HEK293 (cell line): ENCODE data around the gene SPIB.

Experiments
- KLF7 ChIP-seq: fragments of 450-650 bp; formaldehyde crosslinking; IDR thresholded peaks from 2 replicates; pipeline ENCODE4 v1.5.1; 2016; ENCODE audit warnings: missing biosample characterization, missing genetic modification characterization, borderline replicate concordance
- SALL2 ChIP-seq: fragments of 450-650 bp; formaldehyde crosslinking; IDR thresholded peaks from 2 replicates; pipeline ENCODE4 v1.5.0; 2017; ENCODE audit warnings: missing biosample characterization, mild to moderate bottlenecking, missing genetic modification characterization, borderline replicate concordance
- TCF7L2 ChIP-seq: IDR thresholded peaks from 2 replicates; pipeline ENCODE4 v1.6.1; 2011; ENCODE audit warnings: low read depth, mild to moderate bottlenecking, inconsistent platforms, low read length, moderate library complexity, borderline replicate concordance
- ZBTB1 ChIP-seq: fragments of 450-650 bp; formaldehyde crosslinking; IDR thresholded peaks from 2 replicates; pipeline ENCODE4 v1.5.1; 2016; ENCODE audit warnings: missing biosample characterization, missing genetic modification characterization
- ZBTB21 ChIP-seq: fragments of 450-650 bp; formaldehyde crosslinking; IDR thresholded peaks from 2 replicates; pipeline ENCODE4 v1.5.1; 2017; ENCODE audit warnings: missing biosample characterization, missing genetic modification characterization
- ZFP69B ChIP-seq: fragments of 450-650 bp; formaldehyde crosslinking; IDR thresholded peaks from 2 replicates; pipeline ENCODE4 v1.5.1; 2016; ENCODE audit warnings: missing biosample characterization, missing genetic modification characterization
- ZIC2 ChIP-seq: fragments of 450-650 bp; formaldehyde crosslinking; IDR thresholded peaks from 2 replicates; pipeline ENCODE4 v1.5.1; 2016; ENCODE audit warnings: missing biosample characterization, missing genetic modification characterization
- ZNF157 ChIP-seq: fragments of 450-650 bp; formaldehyde crosslinking; IDR thresholded peaks from 2 replicates; pipeline ENCODE4 v1.5.1; 2016; ENCODE audit warnings: missing biosample characterization, missing genetic modification characterization
- ZNF16 ChIP-seq: fragments of 450-650 bp; formaldehyde crosslinking; IDR thresholded peaks from 2 replicates; pipeline ENCODE4 v1.5.1; 2016; ENCODE audit warnings: low read depth, missing biosample characterization, missing genetic modification characterization
- ZNF169 ChIP-seq: fragments of 450-650 bp; formaldehyde crosslinking; IDR thresholded peaks from 2 replicates; pipeline ENCODE4 v1.5.1; 2016; ENCODE audit warnings: missing biosample characterization, missing genetic modification characterization
- ZNF2 ChIP-seq: fragments of 450-650 bp; formaldehyde crosslinking; IDR thresholded peaks from 2 replicates; pipeline ENCODE4 v1.5.1; 2016; ENCODE audit warnings: missing biosample characterization, missing genetic modification characterization
- ZNF239 ChIP-seq: fragments of 450-650 bp; formaldehyde crosslinking; IDR thresholded peaks from 2 replicates; pipeline ENCODE4 v1.5.1; 2016; ENCODE audit warnings: missing biosample characterization, missing genetic modification characterization
- ZNF335 ChIP-seq: fragments of 450-650 bp; formaldehyde crosslinking; conservative IDR thresholded peaks from 2 replicates; pipeline ENCODE4 v1.5.1; 2016; ENCODE audit warnings: missing biosample characterization, missing genetic modification characterization
- ZNF37A ChIP-seq: fragments of 450-650 bp; IDR thresholded peaks from 2 replicates; pipeline ENCODE4 v1.5.1; 2018; ENCODE audit warnings: missing biosample characterization, missing genetic modification characterization
- ZNF394 ChIP-seq: fragments of 450-650 bp; formaldehyde crosslinking; IDR thresholded peaks from 2 replicates; pipeline ENCODE4 v1.5.1; 2016; ENCODE audit warnings: missing biosample characterization, missing genetic modification characterization, mild to moderate bottlenecking, moderate library complexity, borderline replicate concordance
- ZNF426 ChIP-seq: fragments of 450-650 bp; formaldehyde crosslinking; IDR thresholded peaks from 2 replicates; pipeline ENCODE4 v1.5.1; 2017; ENCODE audit warnings: missing biosample characterization, missing genetic modification characterization, mild to moderate bottlenecking, inconsistent platforms, moderate library complexity
- ZNF433 ChIP-seq: fragments of 450-650 bp; formaldehyde crosslinking; IDR thresholded peaks from 2 replicates; pipeline ENCODE4 v1.5.1; 2016; ENCODE audit warnings: missing biosample characterization, missing genetic modification characterization, low read depth
- ZNF529 ChIP-seq: fragments of 450-650 bp; formaldehyde crosslinking; IDR thresholded peaks from 2 replicates; pipeline ENCODE4 v1.5.1; 2017; ENCODE audit warnings: missing genetic modification characterization, missing biosample characterization; ENCODE audit not compliant: insufficient replicate concordance
- ZNF585B ChIP-seq: fragments of 450-650 bp; formaldehyde crosslinking; IDR thresholded peaks from 2 replicates; pipeline ENCODE4 v1.5.1; 2016; ENCODE audit warnings: missing biosample characterization, missing genetic modification characterization
- ZNF610 ChIP-seq: fragments of 450-650 bp; formaldehyde crosslinking; IDR thresholded peaks from 2 replicates; pipeline ENCODE4 v1.5.1; 2016; ENCODE audit warnings: missing biosample characterization, missing genetic modification characterization, borderline replicate concordance
- ZNF664 ChIP-seq: fragments of 450-650 bp; formaldehyde crosslinking; IDR thresholded peaks from 2 replicates; pipeline ENCODE4 v1.5.1; 2016; ENCODE audit warnings: missing biosample characterization, missing genetic modification characterization
- ZNF777 ChIP-seq: fragments of 450-650 bp; formaldehyde crosslinking; IDR thresholded peaks from 2 replicates; pipeline ENCODE4 v1.5.1; 2017; ENCODE audit warnings: missing biosample characterization, missing genetic modification characterization, borderline replicate concordance
- ZNF830 ChIP-seq: fragments of 450-650 bp; IDR thresholded peaks from 2 replicates; pipeline ENCODE4 v1.5.0; 2018; ENCODE audit warnings: missing biosample characterization, missing genetic modification characterization, low read depth, mild to moderate bottlenecking, moderate library complexity
- TF ChIP-seq, protein P1 (sequence below): fragments of 450-650 bp; formaldehyde crosslinking; IDR thresholded peaks from 2 replicates; pipeline ENCODE4 v1.5.1; 2017; ENCODE audit warnings: missing biosample characterization, missing genetic modification characterization
- TF ChIP-seq, protein P2 (sequence below): fragments of 450-650 bp; formaldehyde crosslinking; optimal IDR thresholded peaks from 2 replicates; pipeline ENCODE3; 2016; ENCODE audit warnings: missing biosample characterization, mild to moderate bottlenecking, missing genetic modification characterization
- TF ChIP-seq, protein P3 (sequence below): fragments of 450-650 bp; formaldehyde crosslinking; IDR thresholded peaks from 2 replicates; pipeline ENCODE4 v1.5.1; 2017; ENCODE audit warnings: missing biosample characterization, missing genetic modification characterization
- TF ChIP-seq, protein P4 (sequence below): fragments of 450-650 bp; formaldehyde crosslinking; IDR thresholded peaks from 2 replicates; pipeline ENCODE4 v1.5.1; 2016; ENCODE audit warnings: missing biosample characterization, missing genetic modification characterization
- TF ChIP-seq, protein P5 (sequence below): fragments of 450-650 bp; formaldehyde crosslinking; IDR thresholded peaks from 2 replicates; pipeline ENCODE4 v1.5.1; 2016; ENCODE audit warnings: missing biosample characterization, missing genetic modification characterization
- TF ChIP-seq, protein P6 (sequence below): fragments of 450-650 bp; formaldehyde crosslinking; IDR thresholded peaks from 2 replicates; pipeline ENCODE4 v1.5.1; 2016; ENCODE audit warnings: missing biosample characterization, missing genetic modification characterization

The SPIB gene

DNA sequence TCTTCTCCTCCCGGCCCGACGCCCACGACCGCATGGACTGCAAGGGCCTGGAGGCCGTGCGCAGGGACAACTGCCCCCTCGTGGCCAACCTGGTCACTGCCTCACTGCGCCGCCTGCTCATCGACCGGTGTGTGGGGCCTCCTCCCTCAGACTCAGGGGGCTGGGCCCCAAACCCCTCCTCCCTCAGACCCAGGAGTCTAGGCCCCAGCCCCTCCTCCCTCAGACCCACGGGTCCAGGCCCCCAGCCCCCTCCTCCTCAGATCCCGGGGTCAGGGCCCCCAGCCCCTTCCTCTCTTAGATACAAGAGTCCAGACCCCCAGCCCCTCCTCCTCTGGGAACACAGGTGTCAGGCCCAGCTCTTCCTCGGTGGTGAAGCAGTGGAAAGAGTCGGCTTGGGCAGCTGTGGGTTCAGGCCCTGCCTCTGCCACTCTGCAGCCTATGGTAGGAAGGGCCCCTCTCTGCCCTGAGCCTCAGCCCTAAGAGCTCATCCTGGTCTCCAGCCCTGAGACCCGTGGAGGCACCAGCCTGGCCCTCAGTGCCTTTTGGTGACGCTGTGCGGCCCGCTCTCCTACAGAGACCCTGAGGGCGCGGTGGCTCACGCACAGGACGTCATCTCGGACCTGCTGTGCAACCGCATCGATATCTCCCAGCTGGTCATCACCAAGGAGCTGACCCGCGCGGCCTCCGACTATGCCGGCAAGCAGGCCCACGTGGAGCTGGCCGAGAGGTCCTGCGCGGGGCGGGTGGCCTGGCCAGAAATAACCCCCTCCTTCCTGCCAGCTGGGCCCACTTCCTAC is 3.7 kb upstream of the SPIB start (continued):
- TF ChIP-seq, protein P1, sequence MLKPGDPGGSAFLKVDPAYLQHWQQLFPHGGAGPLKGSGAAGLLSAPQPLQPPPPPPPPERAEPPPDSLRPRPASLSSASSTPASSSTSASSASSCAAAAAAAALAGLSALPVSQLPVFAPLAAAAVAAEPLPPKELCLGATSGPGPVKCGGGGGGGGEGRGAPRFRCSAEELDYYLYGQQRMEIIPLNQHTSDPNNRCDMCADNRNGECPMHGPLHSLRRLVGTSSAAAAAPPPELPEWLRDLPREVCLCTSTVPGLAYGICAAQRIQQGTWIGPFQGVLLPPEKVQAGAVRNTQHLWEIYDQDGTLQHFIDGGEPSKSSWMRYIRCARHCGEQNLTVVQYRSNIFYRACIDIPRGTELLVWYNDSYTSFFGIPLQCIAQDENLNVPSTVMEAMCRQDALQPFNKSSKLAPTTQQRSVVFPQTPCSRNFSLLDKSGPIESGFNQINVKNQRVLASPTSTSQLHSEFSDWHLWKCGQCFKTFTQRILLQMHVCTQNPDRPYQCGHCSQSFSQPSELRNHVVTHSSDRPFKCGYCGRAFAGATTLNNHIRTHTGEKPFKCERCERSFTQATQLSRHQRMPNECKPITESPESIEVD: no peak
- TF ChIP-seq ZIC2 (tag by site-specific recombination): no peak
- TF ChIP-seq ZNF157 (tag by site-specific recombination): no peak
- TF ChIP-seq ZNF585B (tag by site-specific recombination): no peak
- TF ChIP-seq ZNF16 (tag by site-specific recombination): no peak
- TF ChIP-seq ZBTB21 (tag by site-specific recombination): no peak
- no peak for TF ChIP-seq SALL2 (tag by site-specific recombination)
- no peak for TF ChIP-seq ZNF169 (tag by site-specific recombination)
- TF ChIP-seq, protein P2, sequence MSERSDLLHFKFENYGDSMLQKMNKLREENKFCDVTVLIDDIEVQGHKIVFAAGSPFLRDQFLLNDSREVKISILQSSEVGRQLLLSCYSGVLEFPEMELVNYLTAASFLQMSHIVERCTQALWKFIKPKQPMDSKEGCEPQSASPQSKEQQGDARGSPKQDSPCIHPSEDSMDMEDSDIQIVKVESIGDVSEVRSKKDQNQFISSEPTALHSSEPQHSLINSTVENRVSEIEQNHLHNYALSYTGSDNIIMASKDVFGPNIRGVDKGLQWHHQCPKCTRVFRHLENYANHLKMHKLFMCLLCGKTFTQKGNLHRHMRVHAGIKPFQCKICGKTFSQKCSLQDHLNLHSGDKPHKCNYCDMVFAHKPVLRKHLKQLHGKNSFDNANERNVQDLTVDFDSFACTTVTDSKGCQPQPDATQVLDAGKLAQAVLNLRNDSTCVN (tag by site-specific recombination): no peak
- TF ChIP-seq ZNF239 (tag by site-specific recombination): no peak
- no peak for TF ChIP-seq ZNF777
- 0 out of 2 replicates have a peak, but pooled peaks have one; percentile 70 for TF ChIP-seq ZNF2
- TF ChIP-seq KLF7 (tag by site-specific recombination): no peak
- no peak for TF ChIP-seq ZNF433
- TF ChIP-seq ZNF426 (tag by site-specific recombination): no peak
- no peak for TF ChIP-seq ZNF37A (tag by site-specific recombination)
- TF ChIP-seq ZNF664 (tag by site-specific recombination): no peak
- TF ChIP-seq, protein P3, sequence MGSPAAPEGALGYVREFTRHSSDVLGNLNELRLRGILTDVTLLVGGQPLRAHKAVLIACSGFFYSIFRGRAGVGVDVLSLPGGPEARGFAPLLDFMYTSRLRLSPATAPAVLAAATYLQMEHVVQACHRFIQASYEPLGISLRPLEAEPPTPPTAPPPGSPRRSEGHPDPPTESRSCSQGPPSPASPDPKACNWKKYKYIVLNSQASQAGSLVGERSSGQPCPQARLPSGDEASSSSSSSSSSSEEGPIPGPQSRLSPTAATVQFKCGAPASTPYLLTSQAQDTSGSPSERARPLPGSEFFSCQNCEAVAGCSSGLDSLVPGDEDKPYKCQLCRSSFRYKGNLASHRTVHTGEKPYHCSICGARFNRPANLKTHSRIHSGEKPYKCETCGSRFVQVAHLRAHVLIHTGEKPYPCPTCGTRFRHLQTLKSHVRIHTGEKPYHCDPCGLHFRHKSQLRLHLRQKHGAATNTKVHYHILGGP (tag by site-specific recombination): no peak
- no peak for TF ChIP-seq ZBTB1
- TF ChIP-seq, protein P4, sequence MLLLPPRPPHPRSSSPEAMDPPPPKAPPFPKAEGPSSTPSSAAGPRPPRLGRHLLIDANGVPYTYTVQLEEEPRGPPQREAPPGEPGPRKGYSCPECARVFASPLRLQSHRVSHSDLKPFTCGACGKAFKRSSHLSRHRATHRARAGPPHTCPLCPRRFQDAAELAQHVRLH (tag by site-specific recombination): no peak
- TF ChIP-seq ZNF610: no peak
- TF ChIP-seq, protein P5, sequence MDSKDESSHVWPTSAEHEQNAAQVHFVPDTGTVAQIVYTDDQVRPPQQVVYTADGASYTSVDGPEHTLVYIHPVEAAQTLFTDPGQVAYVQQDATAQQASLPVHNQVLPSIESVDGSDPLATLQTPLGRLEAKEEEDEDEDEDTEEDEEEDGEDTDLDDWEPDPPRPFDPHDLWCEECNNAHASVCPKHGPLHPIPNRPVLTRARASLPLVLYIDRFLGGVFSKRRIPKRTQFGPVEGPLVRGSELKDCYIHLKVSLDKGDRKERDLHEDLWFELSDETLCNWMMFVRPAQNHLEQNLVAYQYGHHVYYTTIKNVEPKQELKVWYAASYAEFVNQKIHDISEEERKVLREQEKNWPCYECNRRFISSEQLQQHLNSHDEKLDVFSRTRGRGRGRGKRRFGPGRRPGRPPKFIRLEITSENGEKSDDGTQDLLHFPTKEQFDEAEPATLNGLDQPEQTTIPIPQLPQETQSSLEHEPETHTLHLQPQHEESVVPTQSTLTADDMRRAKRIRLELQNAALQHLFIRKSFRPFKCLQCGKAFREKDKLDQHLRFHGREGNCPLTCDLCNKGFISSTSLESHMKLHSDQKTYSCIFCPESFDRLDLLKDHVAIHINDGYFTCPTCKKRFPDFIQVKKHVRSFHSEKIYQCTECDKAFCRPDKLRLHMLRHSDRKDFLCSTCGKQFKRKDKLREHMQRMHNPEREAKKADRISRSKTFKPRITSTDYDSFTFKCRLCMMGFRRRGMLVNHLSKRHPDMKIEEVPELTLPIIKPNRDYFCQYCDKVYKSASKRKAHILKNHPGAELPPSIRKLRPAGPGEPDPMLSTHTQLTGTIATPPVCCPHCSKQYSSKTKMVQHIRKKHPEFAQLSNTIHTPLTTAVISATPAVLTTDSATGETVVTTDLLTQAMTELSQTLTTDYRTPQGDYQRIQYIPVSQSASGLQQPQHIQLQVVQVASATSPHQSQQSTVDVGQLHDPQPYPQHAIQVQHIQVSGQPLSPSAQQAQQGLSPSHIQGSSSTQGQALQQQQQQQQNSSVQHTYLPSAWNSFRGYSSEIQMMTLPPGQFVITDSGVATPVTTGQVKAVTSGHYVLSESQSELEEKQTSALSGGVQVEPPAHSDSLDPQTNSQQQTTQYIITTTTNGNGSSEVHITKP (tag by site-specific recombination): no peak
- TF ChIP-seq, protein P6, sequence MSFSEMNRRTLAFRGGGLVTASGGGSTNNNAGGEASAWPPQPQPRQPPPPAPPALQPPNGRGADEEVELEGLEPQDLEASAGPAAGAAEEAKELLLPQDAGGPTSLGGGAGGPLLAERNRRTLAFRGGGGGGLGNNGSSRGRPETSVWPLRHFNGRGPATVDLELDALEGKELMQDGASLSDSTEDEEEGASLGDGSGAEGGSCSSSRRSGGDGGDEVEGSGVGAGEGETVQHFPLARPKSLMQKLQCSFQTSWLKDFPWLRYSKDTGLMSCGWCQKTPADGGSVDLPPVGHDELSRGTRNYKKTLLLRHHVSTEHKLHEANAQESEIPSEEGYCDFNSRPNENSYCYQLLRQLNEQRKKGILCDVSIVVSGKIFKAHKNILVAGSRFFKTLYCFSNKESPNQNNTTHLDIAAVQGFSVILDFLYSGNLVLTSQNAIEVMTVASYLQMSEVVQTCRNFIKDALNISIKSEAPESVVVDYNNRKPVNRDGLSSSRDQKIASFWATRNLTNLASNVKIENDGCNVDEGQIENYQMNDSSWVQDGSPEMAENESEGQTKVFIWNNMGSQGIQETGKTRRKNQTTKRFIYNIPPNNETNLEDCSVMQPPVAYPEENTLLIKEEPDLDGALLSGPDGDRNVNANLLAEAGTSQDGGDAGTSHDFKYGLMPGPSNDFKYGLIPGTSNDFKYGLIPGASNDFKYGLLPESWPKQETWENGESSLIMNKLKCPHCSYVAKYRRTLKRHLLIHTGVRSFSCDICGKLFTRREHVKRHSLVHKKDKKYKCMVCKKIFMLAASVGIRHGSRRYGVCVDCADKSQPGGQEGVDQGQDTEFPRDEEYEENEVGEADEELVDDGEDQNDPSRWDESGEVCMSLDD (tag by site-specific recombination): no peak
- no peak for TF ChIP-seq TCF7L2
- no peak for TF ChIP-seq ZNF830 (tag by site-specific recombination)
- no peak for TF ChIP-seq ZNF335
- no peak for TF ChIP-seq ZNF529 (tag by site-specific recombination)
- TF ChIP-seq ZFP69B (tag by site-specific recombination): peak; percentile 42; the same call in 1 of the 2 replicates
- TF ChIP-seq ZNF394 (tag by site-specific recombination): no peak
